ENCODE results near the gene APIP. TPM values are rescaled to one million over a fixed set of nuclear protein-coding genes. Genes with fewer than 3 reads are reported as not detected.

APIP gene
- total RNA-seq, 1 experiment from 2014 or later: 31.3 TPM

DNA sequence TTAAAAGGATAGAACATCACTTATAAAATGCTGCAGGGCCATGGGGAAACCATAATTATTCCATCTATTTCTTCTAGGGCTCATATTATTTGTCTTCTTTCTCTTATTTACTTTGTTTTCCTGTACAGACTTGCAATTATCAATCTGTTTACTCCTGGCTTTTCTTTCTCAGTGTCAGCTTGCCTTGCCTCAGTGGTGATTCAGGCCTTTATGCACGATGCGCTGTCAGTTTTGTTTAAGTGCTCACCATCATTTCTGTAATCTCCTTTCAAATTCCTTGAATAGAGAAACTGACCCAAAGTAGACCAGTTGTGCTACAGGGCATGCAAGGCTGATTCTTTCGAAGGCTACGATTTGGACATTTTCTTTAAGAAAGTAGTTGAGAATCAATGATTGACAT, 5.0 kb upstream of the APIP start:
- Histone ChIP-seq H3K56ac (ENCODE audit: insufficient read length, low read depth, low read length) (no peak overlapping the region), H3K4me1 (ENCODE audit: insufficient read depth, low read length) (no peaks in the 10 kb centered on the region), H3K79me1 (ENCODE audit: insufficient read depth, low read depth, low read length, poor library complexity, severe bottlenecking) (no peaks in the 10 kb centered on the region), H3K27ac (ENCODE audit: insufficient read length, low read depth, low read length) (no peak overlapping the region), H4K8ac (replicated peaks; ENCODE audit: insufficient read length, low read depth, low read length) (no peak overlapping the region), H2BK20ac (ENCODE audit: low read depth, low read length, poor library complexity, severe bottlenecking) (no peak overlapping the region), H3K27me3 (ENCODE audit: insufficient read depth, low read length) (no peaks in the 10 kb centered on the region), H4K91ac (ENCODE audit: insufficient read length, low read depth, low read length) (no peak overlapping the region), H3K79me2 (ENCODE audit: insufficient read depth, low read length) (peaks cover 15% of the 10 kb centered on the region; the same call in 1 of the 2 replicates), H2AFZ (ENCODE audit: low read length) (no peak overlapping the region), H3K4me2 (ENCODE audit: insufficient read depth, insufficient read length, low read length) (no peak overlapping the region), H3T11ph (ENCODE audit: low read length) (no peak overlapping the region), H3K4ac (ENCODE audit: low read depth, low read length) (no peak overlapping the region), H2BK15ac (ENCODE audit: low read depth, low read length) (no peak overlapping the region), H3K18ac (ENCODE audit: insufficient read length, low read depth, low read length) (no peak overlapping the region), H4K20me1 (ENCODE audit: control insufficient read depth, insufficient read depth, insufficient read length) (no peaks in the 10 kb centered on the region), H2BK5ac (ENCODE audit: insufficient read length, low read length) (no peak overlapping the region), H4K5ac (ENCODE audit: insufficient read length, low read depth, low read length) (no peak overlapping the region), H2AK5ac (ENCODE audit: insufficient read length, low read length) (no peak overlapping the region), H3K23ac (ENCODE audit: insufficient read length, low read depth, low read length) (no peak overlapping the region), H2BK120ac (ENCODE audit: low read depth, low read length, poor library complexity, severe bottlenecking) (no peak overlapping the region), H3K9me3 (ENCODE audit: control insufficient read depth, low read depth, low read length) (no peaks in the 10 kb centered on the region), H3K9ac (ENCODE audit: extremely low read depth, insufficient read length, low read length) (no peak overlapping the region), H3K23me2 (ENCODE audit: insufficient read length, low read depth, low read length, poor library complexity, severe bottlenecking) (no peaks in the 10 kb centered on the region), H3K14ac (ENCODE audit: insufficient read depth, low read length) (no peak overlapping the region), H2BK12ac (ENCODE audit: insufficient read length, low read depth, low read length) (no peak overlapping the region)
- Mint-ChIP-seq H3K36me3 (ENCODE audit: insufficient read depth in 1 of 3, low read depth in 3 of 3) (peaks cover 0 to 3% (median 1%) of the 10 kb centered on the region in 3 experiments; a peak in 1 of 7 replicates), H3K27me3 (ENCODE audit: low read depth) (no peaks in the 10 kb centered on the region), H3K4me1 (peaks cover 15 to 17% of the 10 kb centered on the region in 2 experiments), H3K9me3 (no peaks in the 10 kb centered on the region), H3K4me3 (no peak overlapping the region), H3K27ac (no peak overlapping the region)
- WGBS (ENCODE audit: extremely low coverage, insufficient read length, low lambda C conversion rate): no CpG with 5 or more reads among the region's 4 CpGs
- TF ChIP-seq, protein P1, sequence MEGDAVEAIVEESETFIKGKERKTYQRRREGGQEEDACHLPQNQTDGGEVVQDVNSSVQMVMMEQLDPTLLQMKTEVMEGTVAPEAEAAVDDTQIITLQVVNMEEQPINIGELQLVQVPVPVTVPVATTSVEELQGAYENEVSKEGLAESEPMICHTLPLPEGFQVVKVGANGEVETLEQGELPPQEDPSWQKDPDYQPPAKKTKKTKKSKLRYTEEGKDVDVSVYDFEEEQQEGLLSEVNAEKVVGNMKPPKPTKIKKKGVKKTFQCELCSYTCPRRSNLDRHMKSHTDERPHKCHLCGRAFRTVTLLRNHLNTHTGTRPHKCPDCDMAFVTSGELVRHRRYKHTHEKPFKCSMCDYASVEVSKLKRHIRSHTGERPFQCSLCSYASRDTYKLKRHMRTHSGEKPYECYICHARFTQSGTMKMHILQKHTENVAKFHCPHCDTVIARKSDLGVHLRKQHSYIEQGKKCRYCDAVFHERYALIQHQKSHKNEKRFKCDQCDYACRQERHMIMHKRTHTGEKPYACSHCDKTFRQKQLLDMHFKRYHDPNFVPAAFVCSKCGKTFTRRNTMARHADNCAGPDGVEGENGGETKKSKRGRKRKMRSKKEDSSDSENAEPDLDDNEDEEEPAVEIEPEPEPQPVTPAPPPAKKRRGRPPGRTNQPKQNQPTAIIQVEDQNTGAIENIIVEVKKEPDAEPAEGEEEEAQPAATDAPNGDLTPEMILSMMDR (conservative IDR thresholded peaks at IDR 0.05): no peak
- DNase-seq: no peak
